ENCODE results near the gene MPZ.

The MPZ gene

GRCh38 chr1:161314201-161314981, 4.6 kb upstream of the MPZ start, which contains the start of gene SDHC:
Gene SDHC, plus strand, starts transcription at chr1:161314381. Its CDS starts 25 bp downstream, at chr1:161314406.
- no peaks in the 10 kb centered on the region for H3K27me3 ChIP-seq (ENCODE audit: control insufficient read depth, insufficient read depth, low read length)

GRCh38 chr1:161313554-161314200, 3.9 kb upstream of the MPZ start:
- peak overlapping the region; percentile 98 for H3K4me3 ChIP-seq (ENCODE audit: low read length)
- no peaks in the 10 kb centered on the region for H3K27me3 ChIP-seq (ENCODE audit: control insufficient read depth, insufficient read depth, low read length)
- H3K4me1 ChIP-seq (ENCODE audit: control insufficient read depth, insufficient read depth, low read length), result peaks cover 12% of the 10 kb centered on the region
- H3K36me3 ChIP-seq (ENCODE audit: control insufficient read depth, insufficient read depth, low read length), result no peaks in the 10 kb centered on the region
- H3K9ac ChIP-seq (ENCODE audit: low read length), result peak overlapping the region; percentile 90
- peak overlapping the region; percentile 96 for H3K27ac ChIP-seq (ENCODE audit: low read depth, low read length)

More at GRCh38 chr1:161314201-161314981, 4.6 kb upstream of the MPZ start, which contains the start of gene SDHC:
- H3K27ac ChIP-seq (ENCODE audit: low read depth, low read length), result peak within 1 kb of the TSS; percentile 96
- H3K4me3 ChIP-seq (ENCODE audit: low read length), result peak within 1 kb of the TSS; percentile 98
- H3K36me3 ChIP-seq (ENCODE audit: control insufficient read depth, insufficient read depth, low read length), result no peaks in the 10 kb centered on the region
- peaks cover 12% of the 10 kb centered on the region for H3K4me1 ChIP-seq (ENCODE audit: control insufficient read depth, insufficient read depth, low read length)
- peak within 1 kb of the TSS; percentile 100 for H3K9ac ChIP-seq (ENCODE audit: low read length)

- H3K27ac ChIP-seq (ENCODE audit: low read depth, low read length), result no peak overlapping the region
- no peak overlapping the region for H3K4me3 ChIP-seq (ENCODE audit: low read length)
- no peaks in the 10 kb centered on the region for H3K27me3 ChIP-seq (ENCODE audit: control insufficient read depth, insufficient read depth, low read length)
- no peak overlapping the region for H3K9ac ChIP-seq (ENCODE audit: low read length)
- peaks cover 12% of the 10 kb centered on the region for H3K4me1 ChIP-seq (ENCODE audit: control insufficient read depth, insufficient read depth, low read length)
- H3K36me3 ChIP-seq (ENCODE audit: control insufficient read depth, insufficient read depth, low read length), result no peaks in the 10 kb centered on the region
Measured at GRCh38 chr1:161311595-161312181, 1.9 kb upstream of the MPZ start.

GRCh38 chr1:161307892-161308638, 1.7 kb downstream of the MPZ start:
- Histone ChIP-seq H3K4me1 (ENCODE audit: control insufficient read depth, insufficient read depth, low read length) (peaks cover 4% of the 10 kb centered on the region), H3K36me3 (ENCODE audit: control insufficient read depth, insufficient read depth, low read length) (no peaks in the 10 kb centered on the region), H3K27ac (ENCODE audit: low read depth, low read length) (no peak overlapping the region), H3K9ac (ENCODE audit: low read length) (no peak overlapping the region), H3K27me3 (ENCODE audit: control insufficient read depth, insufficient read depth, low read length) (no peaks in the 10 kb centered on the region), H3K4me3 (ENCODE audit: low read length) (no peak overlapping the region)

GRCh38 chr1:161307230-161307768, 2.5 kb downstream of the MPZ start:
- H3K27ac ChIP-seq (ENCODE audit: low read depth, low read length), result no peak overlapping the region

GRCh38 chr1:161305867-161306519, 3.8 kb downstream of the MPZ start:
- H3K9ac ChIP-seq (ENCODE audit: low read length), result peak overlapping the region; percentile 32
- peak overlapping the region; percentile 76 for H3K4me3 ChIP-seq (ENCODE audit: low read length)
- peaks cover 4% of the 10 kb centered on the region for H3K4me1 ChIP-seq (ENCODE audit: control insufficient read depth, insufficient read depth, low read length)
- no peak overlapping the region for H3K27ac ChIP-seq (ENCODE audit: low read depth, low read length)
- H3K36me3 ChIP-seq (ENCODE audit: control insufficient read depth, insufficient read depth, low read length), result no peaks in the 10 kb centered on the region
- H3K27me3 ChIP-seq (ENCODE audit: control insufficient read depth, insufficient read depth, low read length), result no peaks in the 10 kb centered on the region

More at GRCh38 chr1:161307230-161307768, 2.5 kb downstream of the MPZ start:
- Histone ChIP-seq H3K36me3 (ENCODE audit: control insufficient read depth, insufficient read depth, low read length) (no peaks in the 10 kb centered on the region), H3K4me1 (ENCODE audit: control insufficient read depth, insufficient read depth, low read length) (peaks cover 4% of the 10 kb centered on the region), H3K4me3 (ENCODE audit: low read length) (no peak overlapping the region), H3K9ac (ENCODE audit: low read length) (no peak overlapping the region), H3K27me3 (ENCODE audit: control insufficient read depth, insufficient read depth, low read length) (no peaks in the 10 kb centered on the region)

- Histone ChIP-seq H3K27ac (ENCODE audit: low read depth, low read length) (no peak overlapping the region), H3K4me1 (ENCODE audit: control insufficient read depth, insufficient read depth, low read length) (peaks cover 4% of the 10 kb centered on the region), H3K4me3 (ENCODE audit: low read length) (peak overlapping the region; percentile 76), H3K9ac (ENCODE audit: low read length) (no peak overlapping the region), H3K27me3 (ENCODE audit: control insufficient read depth, insufficient read depth, low read length) (no peaks in the 10 kb centered on the region), H3K36me3 (ENCODE audit: control insufficient read depth, insufficient read depth, low read length) (no peaks in the 10 kb centered on the region)
Measured at GRCh38 chr1:161304927-161305866, 4.6 kb downstream of the MPZ start.

GRCh38 chr1:161300478-161300877, 9.3 kb downstream of the MPZ start:
- no peak overlapping the region for H3K9ac ChIP-seq (ENCODE audit: low read length)
- H3K27me3 ChIP-seq (ENCODE audit: control insufficient read depth, insufficient read depth, low read length), result no peaks in the 10 kb centered on the region
- H3K36me3 ChIP-seq (ENCODE audit: control insufficient read depth, insufficient read depth, low read length), result no peaks in the 10 kb centered on the region
- no peaks in the 10 kb centered on the region for H3K4me1 ChIP-seq (ENCODE audit: control insufficient read depth, insufficient read depth, low read length)
- H3K4me3 ChIP-seq (ENCODE audit: low read length), result no peak overlapping the region
- no peak overlapping the region for H3K27ac ChIP-seq (ENCODE audit: low read depth, low read length)

- H3K27me3 ChIP-seq (ENCODE audit: control insufficient read depth, insufficient read depth, low read length), result no peaks in the 10 kb centered on the region
- no peaks in the 10 kb centered on the region for H3K4me1 ChIP-seq (ENCODE audit: control insufficient read depth, insufficient read depth, low read length)
- no peak overlapping the region for H3K9ac ChIP-seq (ENCODE audit: low read length)
- no peaks in the 10 kb centered on the region for H3K36me3 ChIP-seq (ENCODE audit: control insufficient read depth, insufficient read depth, low read length)
- H3K27ac ChIP-seq (ENCODE audit: low read depth, low read length), result no peak overlapping the region
- no peak overlapping the region for H3K4me3 ChIP-seq (ENCODE audit: low read length)
Measured at GRCh38 chr1:161299347-161299746, 10.4 kb downstream of the MPZ start.

GRCh38 chr1:161298116-161298515, 11.7 kb downstream of the MPZ start:
- H3K4me1 ChIP-seq (ENCODE audit: control insufficient read depth, insufficient read depth, low read length), result no peaks in the 10 kb centered on the region
- H3K36me3 ChIP-seq (ENCODE audit: control insufficient read depth, insufficient read depth, low read length), result no peaks in the 10 kb centered on the region
- no peak overlapping the region for H3K4me3 ChIP-seq (ENCODE audit: low read length)
- H3K27me3 ChIP-seq (ENCODE audit: control insufficient read depth, insufficient read depth, low read length), result no peaks in the 10 kb centered on the region
- H3K27ac ChIP-seq (ENCODE audit: low read depth, low read length), result no peak overlapping the region
- no peak overlapping the region for H3K9ac ChIP-seq (ENCODE audit: low read length)

GRCh38 chr1:161297415-161297814, 12.4 kb downstream of the MPZ start:
- H3K27me3 ChIP-seq (ENCODE audit: control insufficient read depth, insufficient read depth, low read length), result no peaks in the 10 kb centered on the region
- H3K9ac ChIP-seq (ENCODE audit: low read length), result no peak overlapping the region
- H3K27ac ChIP-seq (ENCODE audit: low read depth, low read length), result no peak overlapping the region
- no peaks in the 10 kb centered on the region for H3K4me1 ChIP-seq (ENCODE audit: control insufficient read depth, insufficient read depth, low read length)
- H3K36me3 ChIP-seq (ENCODE audit: control insufficient read depth, insufficient read depth, low read length), result no peaks in the 10 kb centered on the region
- H3K4me3 ChIP-seq (ENCODE audit: low read length), result no peak overlapping the region
